NCI-H2081 (cell line): Measurements from ENCODE around the gene MRC2.

Experiments used
- DNase-seq, 2 experiments: peaks; one replicate each; lab custom pipeline; 2025; lab: John Stamatoyannopoulos, UW

The MRC2 gene

GRCh38 chr17:62720126-62720850 is 92.8 kb downstream of the MRC2 start:
- no peak for DNase-seq

DNA sequence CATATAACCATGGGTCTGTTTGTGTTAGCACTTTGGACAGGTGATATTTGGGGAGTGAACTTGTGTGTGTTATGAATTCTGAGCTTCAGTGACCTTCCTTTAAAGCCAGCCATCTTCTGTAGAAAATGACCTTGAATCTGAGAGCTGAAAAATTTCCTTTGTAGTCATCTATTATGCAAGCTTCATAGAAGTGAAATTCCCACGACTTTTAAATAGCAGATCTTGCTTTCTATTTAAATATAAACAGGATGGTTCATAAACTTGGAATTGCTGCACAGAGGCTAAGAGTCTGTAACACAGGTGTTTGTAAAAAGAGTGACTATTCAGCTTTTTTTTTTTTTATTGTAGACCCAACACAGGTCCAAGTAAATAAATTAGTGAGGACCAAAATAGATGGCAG is 95.2 kb downstream of the MRC2 start:
- DNase-seq, result no peak

DNA sequence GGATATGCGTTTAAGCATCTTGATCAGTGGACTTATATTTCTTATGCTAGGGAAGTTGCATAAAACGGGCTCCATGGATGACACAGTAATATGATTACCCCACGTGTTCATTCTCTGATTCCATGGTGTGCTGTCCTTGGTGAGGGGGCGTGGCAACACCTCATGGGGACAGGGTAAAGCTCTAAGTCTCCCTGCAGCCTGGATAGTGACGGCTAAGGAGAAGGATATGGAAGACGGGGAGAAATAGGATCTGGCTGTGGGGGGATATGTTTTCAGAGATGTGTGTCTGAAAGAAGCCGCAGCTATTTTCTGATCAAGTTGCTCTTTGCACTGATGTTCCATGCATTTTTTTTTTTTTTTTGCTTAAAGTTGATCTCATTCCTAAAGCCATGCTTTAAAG is 96.4 kb downstream of the MRC2 start:
- DNase-seq, result no peak

DNA sequence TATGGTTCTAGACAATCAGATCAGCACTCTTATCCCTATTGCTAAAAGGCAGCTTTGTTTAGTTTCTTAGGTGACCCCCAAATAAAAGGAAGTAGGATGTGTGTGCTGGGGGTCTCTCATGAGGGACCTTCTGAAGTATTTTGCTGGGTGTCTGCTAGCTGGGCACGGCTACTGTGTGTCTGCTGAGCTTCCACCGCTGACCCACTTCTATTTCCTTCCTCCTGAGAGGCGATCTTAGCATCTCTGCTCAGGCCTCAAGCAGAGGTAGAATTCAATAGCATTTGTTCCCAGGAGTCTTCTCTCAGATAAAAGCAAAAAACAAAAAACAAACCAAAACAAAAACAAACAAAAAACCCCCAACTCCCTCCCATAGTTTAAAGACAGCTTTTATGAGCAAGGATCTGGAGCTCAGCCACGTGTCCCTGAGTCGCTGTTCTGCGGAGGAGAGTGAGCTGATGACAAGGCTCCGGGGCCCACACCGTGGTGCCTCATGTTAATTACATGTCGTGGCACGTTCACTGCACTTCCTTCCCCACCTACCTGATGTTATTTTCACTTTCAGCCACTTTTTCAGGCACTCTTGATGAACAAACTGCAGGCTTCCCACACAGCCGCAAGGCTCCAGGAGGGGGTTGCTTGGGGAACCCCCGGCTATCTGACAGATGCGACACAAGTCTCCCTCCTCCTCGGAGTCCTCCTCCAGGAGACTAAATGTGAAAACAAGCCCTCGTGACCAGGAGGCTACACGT is 97.1 kb downstream of the MRC2 start:
- no peak for DNase-seq

DNA sequence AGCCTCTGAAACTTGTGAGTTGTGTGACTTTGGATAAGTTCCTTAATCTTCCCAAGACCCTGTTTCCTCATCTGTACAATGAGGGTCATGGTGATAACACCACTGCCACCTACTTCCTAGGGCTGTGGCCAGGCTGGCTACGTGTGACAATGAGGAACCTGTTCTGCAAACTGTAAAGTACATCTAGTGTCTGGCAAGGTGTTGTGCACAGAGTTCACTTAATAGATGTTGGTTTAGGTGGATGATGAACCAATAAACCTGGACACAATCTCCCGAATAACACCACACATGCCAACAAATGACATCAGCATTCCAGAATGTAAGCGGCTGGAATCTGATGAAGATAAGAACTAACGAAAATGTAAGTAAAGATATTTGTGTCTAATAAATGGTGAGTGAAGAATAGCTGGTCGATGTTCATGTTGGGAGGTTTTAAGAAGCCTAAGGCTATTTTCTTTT is 98.3 kb downstream of the MRC2 start:
- DNase-seq, result no peak

DNA sequence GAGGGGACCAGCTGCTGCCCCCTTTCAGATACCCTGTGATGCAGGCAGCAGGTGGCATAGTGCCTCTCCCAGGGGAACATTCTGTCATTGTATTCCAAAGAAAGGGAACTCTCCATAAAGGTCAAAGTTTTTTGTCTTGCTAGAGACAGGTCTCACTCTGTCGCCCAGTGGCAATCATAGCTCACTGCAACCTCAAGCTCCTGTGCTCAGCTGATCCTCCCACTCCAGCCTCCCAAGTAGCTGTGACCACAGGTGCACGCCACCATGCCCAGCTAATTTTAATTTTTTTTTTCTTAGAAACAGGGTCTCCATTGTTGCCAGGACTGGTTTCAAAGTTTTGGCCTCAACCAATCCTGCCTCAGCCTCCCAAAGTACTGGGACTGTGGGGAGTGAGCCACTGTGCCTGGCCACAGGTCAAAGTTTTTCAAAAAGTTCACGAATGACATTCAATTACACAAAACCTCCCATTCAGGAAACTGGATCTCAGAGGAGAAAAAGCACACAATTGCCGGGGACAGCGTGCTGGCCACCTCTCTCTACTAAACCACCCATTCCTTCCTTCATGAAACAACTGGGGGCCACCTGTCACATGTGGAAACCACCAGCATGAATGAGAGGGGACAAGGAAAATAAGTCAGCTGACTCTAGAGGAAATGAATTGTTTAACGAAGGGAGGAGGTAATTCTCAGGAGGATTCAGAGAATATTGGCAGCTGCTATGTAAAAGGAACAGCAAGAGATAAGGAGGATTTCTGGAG is 100.6 kb downstream of the MRC2 start:
- DNase-seq, result no peak

GRCh38 chr17:62732125-62732524 is 104.7 kb downstream of the MRC2 start:
- no peak for DNase-seq

GRCh38 chr17:62735044-62735651 is 107.7 kb downstream of the MRC2 start:
- DNase-seq, result no peak

- no peak for DNase-seq
Measured at GRCh38 chr17:62737513-62737912, 110.0 kb downstream of the MRC2 start.

- DNase-seq, result no peak
Measured at GRCh38 chr17:62738281-62738680, 110.8 kb downstream of the MRC2 start.

- no peak for DNase-seq
Measured at GRCh38 chr17:62739645-62740388, 112.3 kb downstream of the MRC2 start.

DNA sequence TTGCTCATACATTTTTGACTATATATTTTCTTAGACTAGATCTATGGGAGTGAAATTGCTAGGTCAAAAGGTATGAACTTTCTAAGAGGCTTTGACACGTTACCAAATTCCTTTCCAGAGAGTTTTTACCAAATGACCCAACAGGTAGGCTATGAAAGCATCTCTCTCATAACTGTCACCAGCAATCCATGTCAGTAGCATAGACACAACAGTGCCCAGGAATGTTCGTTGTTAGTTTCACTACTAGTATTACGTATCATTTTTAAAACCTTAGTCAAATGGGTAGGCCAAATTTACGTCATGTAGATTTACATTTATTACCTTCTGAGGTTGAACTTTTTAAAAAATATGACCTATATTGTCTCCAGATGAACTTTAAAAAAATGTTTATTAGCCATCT is 113.8 kb downstream of the MRC2 start:
- DNase-seq, result no peak
